DLD1 (cell line): Measurements from ENCODE around the gene NPTXR.

Experiments used
- in situ Hi-C: cut with HindIII; loops from 2 replicates; pipeline ENCODE4 v1.10.0; 2017; ENCODE audit warnings: low sequenced_read_pairs

The NPTXR gene

DNA sequence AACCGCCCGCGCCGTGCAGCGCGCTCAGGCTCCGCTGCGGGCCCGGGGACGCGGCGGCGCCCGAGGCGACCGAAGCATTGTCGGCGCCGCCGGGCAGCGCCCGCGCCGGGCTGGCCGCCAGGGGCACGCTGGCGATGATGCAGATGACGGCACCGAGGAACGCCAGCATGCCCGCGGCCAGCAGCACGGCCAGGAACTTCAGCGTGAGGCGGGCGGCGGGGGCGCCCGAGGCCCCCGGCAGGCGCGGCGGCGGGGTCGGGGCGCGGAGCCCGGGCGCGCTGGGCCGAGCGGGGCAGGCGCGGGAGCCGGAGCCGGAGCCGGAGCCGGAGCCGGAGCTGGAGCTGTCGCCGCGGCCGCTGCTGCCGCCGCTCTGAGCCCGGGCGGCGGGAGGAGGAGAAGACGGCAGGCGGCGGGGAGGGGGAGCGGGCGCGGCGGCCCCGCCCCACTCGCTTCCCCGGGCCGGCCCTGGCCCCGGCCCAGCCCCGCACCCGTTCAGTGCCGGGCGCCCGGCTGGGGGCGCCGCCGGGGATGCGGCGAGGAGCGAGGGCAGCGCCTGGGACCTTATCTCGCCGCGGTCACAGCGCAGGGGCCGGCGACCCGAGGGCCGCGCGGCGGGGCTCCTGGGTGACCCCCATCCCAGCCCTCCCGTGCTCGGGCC lies at the start of gene NPTXR:
Gene NPTXR, minus strand, starts transcription at position 372 of the 658 bp plus-strand sequence.
- in situ Hi-C loops = no loop called here

DNA sequence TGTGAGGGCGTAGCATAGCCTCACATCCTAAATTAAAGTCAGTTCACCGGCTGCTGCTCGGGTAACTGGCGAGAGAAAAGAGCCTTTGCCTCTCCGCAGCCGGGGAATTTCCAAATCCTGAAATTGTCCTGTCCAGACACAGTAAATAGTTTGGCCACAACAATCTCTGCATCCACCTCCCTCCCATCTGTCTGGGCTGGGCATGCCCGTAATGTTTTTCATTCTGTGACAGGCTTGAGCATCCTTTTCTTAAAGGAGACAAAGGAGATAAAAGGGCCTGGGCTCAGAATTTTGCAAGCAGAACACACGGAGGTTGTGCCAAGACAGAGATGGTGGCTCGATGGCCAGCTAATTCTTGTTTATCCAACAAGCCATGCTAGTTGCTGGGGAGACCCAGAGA lies 47.4 kb upstream of the NPTXR start:
- in situ Hi-C loops = no loop called here

DNA sequence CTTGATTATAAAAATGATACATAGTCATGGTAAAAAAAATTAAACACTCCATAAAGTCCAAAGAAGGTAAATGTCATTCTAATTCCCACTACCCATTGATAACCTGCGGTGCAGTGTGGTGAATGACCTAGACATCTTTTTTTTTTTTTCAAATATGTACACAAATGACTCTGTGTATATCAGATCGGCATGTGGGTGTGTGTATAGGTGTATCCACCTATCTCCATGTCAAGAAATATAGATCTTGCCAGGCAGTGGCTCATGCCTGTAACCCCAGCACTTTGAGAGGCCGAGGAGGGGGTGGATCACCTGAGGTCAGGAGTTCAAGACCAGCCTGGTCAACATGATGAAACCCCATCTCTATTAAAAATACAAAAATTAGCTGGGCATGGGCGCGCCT lies 46.5 kb upstream of the NPTXR start:
- in situ Hi-C loops = no loop called here

DNA sequence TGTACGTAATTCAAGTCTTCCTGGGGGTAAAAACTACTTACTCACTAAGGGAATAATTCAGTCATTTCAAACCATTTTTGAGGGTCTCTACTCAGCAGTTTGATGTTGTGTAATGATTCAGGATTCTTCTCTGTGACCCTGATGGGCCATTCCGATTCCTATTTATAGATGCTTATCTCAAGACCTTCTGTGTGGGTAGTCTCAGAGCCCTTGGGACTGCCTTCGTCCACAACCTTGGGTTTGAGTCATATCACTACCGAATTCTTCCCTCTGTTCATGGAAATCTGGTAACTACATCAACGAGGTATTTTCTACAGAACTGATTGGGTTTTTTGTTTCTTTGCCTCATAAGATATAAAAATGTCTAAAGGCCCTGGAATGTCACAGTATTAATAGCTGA lies 42.5 kb upstream of the NPTXR start:
- in situ Hi-C loops = no loop called here

DNA sequence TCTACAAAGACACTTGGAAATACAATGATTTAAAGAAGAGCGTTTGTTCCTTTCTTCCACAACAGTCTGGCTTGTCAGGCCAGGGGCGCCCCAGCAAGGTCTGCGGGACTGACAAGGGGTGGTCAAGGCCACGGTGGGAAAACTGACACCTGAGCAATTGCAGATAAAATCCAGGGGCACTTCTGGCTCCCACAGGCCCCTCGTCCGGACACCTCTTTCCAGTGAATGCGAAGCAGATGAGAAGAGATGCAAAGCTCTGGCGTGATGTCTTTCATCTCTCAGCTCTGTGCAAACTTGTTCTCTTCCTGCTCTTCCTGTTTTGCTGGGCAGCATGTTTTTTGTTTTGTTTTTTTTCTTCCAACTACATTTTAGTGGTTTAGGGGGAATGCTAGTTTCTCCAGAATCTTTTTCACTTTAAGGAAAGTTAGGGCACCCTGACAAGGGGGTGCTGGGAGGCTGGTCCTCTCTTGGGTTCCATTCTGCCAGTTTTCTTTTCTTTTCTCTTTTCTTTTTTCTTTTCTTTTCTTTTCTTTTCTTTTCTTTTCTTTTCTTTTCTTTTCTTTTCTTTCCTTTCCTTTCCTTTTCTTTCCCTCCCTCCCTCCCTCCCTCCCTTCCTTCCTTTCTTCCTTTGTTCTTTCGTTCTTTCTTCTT lies 39.3 kb upstream of the NPTXR start:
- in situ Hi-C loops = no loop called here

DNA sequence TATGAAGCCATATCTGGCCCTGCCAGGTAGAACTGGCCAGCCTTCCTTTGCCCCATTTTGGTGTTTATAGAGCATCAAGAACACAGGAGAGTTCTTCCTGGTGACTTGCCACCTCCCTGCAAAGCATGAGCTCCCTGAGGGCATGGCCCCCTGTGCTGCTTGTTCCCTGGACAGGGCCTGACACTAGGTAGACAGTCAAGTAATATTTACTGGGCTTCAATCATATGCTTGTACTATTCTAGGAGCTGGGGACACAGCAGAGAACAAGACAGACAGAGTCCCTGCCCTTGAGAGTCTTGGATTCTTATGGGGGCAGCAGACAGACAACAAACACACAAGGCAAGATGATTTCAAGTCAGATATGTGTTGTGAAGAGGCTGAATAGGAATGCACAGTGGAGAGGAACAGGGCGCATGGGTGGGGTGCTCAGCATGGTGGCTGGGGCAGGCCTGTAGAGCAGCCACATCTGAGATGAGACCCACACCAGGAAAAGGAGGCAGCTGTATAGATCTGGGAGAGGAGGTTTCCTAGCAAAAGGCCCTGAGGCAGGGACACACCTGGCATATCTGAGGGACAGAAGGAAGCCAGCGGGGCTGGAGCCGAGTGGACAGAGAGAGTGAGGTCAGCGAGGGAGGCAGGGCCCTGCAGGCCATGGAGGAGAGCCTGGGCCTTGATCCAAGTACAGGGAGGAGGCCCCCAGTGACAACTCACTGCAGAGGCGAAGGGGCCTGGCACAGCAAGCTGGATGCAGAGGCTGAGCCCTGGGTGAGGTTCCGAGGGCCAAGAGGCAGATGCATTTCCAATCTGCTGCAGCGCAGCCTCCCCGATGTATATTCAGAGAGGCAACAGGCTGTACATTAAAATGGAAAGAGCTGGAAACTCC lies 38.4 kb upstream of the NPTXR start:
- in situ Hi-C loops = no loop called here

DNA sequence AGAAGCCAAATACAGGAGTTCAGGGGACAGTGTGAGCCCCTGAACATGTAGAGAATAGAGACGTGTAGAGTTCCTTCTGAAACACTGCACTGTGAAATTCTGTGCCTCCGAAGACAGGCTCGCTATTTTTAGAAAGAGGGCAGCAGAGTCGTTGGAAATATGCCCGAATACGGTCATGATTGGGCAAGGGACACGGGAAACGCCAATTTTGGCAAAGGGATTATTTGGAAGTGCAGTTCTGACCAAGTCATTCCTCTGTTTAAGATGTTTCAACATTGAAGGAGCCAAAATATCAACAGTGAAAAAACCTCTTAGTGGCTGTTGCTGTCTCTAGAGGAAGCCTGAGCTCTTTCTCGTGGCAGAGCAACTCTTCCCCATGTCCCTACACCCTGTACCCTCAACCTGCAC lies 37.6 kb upstream of the NPTXR start:
- in situ Hi-C loops = no loop called here

DNA sequence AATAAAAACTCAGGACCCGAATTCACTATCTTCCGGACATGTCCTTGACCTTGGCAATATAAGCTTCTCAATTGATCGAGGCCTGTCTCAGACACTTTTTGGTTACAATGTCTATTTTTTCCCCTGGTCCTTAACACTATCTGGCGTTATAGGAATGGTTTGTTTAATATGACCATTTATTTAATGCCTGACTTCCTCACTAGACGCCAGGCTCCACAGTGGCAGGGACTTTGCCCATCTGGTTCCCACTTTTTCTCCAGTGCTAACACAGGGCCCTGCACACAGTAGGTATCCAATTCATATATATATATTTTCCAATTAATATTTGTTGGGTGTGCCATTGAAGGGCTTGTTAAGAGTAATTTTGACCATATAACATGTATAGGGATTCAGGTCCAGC lies 36.1 kb upstream of the NPTXR start:
- in situ Hi-C loops = no loop called here

DNA sequence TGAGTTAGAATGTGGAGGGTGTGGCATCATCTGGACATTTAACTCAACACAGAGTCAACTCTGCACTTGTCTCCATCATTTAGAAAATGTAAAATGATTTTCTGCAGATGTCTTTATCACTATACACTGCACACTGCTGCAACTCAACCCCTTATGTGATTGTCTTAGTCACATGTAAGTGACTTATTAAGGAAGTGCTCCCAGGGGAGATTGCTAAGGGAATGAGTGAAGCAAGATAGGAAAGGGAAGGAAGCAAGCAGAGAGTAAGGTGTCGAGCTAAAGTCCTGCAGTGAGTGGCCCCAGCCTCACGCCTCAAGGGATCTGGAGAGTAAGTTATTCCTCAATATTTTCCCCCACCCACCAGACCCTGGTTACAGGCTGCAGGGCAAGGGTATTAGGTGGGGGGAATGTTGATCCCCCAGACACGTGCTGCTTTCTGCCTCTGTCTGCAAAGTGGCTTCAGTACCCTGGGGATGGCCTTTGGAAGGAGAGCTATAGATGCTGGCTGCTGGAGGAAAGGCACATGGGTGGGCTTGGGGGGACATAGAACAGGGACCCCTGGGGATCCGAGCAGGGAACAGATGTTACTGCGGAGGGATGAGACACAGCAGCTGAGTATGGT lies 35.4 kb upstream of the NPTXR start:
- in situ Hi-C loops = no loop called here

DNA sequence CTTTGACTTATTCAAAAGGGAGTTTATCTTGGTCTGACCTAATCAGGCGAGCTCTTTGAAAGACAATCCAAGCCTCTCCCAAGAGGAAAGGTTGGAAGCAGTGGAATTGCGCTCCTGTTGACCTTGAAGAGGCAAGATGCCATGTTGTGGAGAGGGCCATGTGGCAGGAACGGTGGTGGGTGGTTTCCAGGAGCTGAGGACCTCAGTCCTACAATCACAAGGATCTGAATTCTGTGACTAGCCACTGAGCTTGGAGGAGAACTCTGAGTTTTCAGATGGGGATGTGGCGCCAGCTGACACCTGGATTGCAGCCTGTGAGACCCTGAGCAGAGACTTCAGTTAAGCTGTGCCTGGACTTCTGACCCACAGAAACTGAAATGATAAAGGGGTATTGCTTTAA lies 34.2 kb upstream of the NPTXR start:
- in situ Hi-C loops = no loop called here

DNA sequence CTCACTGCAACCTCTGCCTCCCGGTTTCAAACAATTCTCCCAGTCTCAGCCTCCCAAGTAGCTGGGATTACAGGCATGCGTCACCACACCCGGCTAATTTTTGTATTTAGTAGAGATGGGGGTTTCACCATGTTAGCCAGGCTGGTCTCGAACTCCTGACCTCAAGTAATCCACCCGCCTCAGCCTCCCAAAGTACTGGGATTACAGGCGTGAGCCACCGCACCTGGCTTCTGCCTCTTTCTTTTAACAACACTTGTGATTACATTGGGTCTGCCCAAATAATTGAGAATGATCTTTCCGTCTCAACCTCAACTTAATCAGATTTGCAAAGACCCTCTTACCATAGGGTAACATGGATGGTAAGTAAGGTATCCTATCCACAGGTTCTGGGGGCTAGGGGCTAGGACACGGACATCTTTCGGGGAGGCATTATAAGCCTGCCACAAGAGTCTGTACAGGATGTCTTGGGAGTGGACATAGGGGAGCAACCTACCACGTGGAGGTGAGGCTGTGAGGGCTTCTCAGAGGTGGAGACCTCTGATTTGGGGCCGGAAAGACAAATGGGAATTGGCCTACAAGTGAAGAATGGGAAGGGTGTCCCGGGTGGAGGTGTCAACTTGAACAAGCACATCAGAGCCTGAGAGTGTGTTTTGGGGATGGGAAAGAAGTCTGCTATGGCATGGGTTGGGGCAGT lies 30.8 kb upstream of the NPTXR start:
- in situ Hi-C loops = no loop called here

DNA sequence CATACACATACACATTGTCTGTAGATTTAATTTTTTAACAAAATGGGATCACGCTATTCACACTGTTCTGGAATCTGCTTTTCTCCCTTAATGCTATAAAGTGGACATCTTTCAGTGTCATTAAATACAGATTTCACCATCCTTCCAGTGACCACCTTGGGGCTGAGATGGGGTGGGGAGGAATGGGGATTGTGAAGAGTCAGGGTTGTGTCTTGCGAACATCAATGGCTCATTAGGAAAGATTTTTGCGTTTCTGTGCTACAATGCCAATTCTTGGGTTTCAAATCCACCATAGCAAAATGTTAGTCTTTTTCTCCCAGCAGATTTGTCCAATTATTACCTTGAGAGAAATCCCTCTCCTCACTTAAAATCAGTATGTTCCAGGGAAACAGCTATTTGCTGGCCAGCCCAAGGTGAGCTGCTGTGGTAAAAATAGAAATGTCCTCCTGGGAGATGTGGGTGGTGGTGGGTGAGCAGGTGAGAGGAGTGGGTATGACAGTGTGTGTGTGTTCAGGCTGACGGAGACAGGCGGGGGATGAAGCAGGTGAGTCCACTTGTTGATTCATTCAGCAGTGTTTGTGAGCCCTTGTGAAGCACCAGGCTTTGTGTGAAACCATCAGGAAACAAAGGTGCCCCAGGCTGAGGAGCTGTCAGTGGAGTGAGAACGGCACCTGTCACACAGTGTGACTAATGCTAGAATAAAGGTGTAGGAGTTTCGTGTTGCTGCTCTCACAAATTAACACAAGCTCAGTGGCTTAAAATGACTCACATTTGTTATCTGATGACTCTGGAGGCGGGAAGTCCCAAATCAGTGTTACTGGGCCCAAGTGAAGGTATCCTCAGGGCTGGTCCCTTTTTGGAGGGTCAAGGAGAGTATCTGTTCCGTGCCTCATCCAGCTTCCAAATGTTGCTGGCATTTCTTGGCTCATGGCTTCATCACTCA lies 29.9 kb upstream of the NPTXR start:
- in situ Hi-C loops = no loop called here

DNA sequence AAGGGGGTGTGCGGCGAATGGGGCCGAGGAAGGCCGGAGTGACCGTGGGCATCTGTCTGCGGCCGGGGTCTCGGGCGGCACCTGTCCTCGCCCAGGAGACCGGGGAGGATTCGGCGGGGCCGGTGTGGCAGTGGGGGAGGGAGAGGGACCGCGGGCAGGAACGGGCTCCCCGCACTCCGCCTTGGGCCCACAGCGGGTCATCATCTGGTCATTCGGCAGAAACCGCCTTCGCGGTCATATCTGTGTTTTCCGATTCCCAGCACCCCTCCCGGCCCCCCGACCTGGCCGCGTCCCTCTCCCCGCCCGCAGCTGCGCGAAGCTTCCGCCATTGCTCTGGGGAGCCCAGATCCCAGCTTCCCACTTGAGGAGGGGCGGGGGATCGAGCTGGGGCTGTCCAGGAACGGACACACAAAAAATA lies 29.0 kb upstream of the NPTXR start:
- in situ Hi-C loops = no loop called here

DNA sequence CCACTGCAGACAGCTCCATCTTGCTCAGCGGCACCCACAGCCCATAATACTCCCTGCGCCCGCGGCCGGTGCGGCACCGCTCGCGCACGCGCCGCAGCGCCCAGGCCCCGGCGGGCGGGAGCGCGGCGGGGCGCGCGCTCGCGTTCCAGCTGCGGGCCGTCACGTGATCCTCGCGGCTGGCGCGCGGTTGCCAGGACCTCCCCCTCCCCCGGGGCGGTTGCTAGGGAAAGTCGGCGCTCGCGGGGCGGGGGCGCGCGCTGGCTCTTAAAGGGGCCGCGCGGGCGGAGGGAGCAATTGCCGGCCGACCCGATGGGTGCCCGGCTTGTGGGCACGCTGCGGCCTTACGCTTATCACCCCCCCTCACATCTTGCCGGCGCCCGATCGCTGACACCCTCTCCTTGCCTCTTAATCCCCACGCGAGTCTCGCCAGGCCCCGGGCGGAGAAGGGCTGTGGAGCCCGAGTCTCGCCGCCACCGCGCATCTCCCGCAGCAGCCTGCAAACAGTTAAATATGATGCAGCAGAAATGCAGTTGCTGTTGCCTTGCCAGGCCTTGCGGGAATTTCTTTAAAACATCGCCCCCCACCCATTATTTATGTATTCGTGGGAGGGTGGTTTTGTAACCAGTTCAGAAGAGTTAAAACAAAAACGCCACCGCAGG lies 28.5 kb upstream of the NPTXR start, which contains the start of gene CBX6:
Gene CBX6, minus strand, starts transcription at position 45 of the 659 bp plus-strand sequence. Its CDS starts 26 bp downstream, at position 19.
- in situ Hi-C loops = no loop called here

DNA sequence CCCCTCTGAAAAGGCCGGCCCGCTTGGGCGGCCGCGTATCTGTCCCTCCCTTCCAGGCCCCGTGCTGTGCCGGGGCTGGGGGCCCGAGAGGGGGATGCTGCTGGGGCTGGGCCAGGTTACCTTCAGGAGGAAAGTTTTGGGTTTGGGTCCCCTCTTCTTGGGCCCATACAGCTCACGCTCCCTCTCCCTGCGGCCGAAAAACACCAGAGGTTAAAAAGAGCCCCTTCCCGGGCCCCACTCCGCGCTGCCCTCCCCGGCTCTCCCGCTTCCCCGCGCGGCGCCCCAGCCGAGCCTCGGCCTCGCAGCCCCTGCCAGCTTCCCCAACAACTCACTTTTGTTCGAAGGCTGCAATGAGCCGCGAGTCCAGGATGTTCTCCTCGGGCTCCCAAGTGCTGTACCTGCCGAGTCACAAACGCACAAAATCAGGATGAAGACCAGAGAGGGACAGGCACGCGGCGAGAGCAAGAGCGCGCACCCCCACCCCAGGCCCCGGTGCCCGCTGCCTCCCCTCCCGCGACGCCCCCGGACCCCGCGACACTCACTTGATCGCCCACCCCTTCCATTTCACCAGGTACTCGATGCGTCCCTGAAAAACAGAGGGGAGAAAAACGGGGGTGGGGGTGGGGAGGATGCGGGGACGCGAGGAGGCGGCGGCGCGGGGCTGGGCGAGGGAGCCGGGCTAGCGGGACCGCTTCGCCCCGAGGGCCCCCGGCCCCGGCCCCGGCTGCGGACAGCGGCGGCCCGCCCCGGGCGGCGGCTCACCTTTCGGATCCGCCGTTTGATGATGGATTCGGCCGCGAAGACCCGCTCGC lies 27.7 kb upstream of the NPTXR start:
- in situ Hi-C loops = no loop called here

DNA sequence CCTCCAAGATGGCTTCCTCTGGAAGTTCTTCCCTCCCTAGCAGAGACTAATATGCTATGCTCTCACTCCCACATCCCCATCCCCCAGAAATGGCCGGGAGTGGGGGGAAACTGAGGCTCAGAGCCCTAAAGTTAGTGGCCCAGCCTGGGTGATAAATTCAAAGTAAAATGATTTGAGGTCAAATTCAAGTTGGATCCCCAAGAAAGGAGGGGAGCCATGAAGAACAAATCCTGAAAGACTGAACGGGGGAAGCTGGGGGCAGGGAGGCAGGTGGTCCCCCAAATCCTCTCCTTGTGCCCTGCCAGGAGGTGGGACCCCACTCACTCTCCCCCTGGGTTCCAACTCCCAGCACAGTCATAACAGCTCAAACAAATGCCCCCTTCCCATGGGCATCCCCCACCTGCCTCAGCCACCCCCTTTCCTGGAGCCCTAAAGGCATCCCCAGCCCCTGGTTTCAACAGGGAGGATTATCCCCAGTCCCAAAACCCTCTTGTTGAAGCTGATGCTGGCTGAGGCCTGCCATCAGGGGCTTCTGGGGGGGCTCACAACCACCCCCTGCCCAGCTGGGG lies 27.0 kb upstream of the NPTXR start:
- in situ Hi-C loops = no loop called here

DNA sequence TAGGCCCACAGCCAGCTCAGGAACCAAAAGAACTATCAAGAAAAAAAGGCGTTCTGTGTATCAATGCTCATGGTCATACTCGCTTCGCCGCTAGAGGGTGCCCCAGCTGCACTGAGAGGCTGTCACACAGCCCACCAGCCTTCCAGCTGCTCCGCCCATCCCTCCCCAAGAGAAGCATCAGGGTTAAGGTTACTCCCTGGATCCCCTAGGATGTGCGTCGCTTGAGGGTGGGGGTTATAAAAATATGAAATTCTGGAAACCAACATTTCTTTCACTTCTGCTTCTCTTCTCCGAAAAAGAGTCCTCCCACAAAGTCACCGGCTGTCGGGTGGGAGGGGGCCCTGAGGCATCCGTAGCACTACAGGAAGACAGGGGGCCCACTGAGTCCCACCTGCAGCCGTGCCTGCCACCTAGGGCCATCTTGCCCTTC lies 26.5 kb upstream of the NPTXR start:
- in situ Hi-C loops = no loop called here

DNA sequence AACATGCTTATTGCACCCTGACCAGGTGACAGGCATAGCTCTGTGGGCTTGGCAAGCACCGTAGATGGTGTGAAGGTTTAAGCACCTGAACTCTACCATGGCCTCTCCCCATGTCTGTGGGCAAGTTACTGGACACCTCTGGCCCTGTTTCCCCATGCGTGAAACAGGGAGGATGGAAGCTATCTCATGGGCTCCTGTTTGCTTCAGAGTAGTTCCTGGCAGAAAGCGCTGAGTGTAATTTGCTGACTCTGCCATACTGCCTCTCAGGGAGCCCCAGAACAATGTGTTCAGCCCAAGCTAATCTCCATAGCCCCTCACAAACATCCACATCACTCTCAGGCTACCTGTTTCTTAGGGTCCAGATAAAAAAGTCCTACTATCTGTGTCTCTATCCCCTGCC lies 25.8 kb upstream of the NPTXR start:
- in situ Hi-C loops = no loop called here
